IMR-90 (cell line): ENCODE data around the gene SPINK4. TPM values are rescaled to one million over a fixed set of nuclear protein-coding genes. Genes with fewer than 3 reads are reported as not detected.

Experiments used
- ATAC-seq: fragments of 200-7000 bp; cut with Tn5 transposase; 2 replicates; pipeline ENCODE4 v1.9.1; 2020; ENCODE audit warnings: low read depth, mild to moderate bottlenecking, moderate library complexity
- BruUV-seq: library from RNA; stranded (reverse); fragments of 400-500 nt; replicated peaks from 2 replicates; lab custom pipeline; 2021; lab: Mats Ljungman, UMichigan
- CTCF ChIA-PET: fragments of 300-600 bp; formaldehyde crosslinking; extraction: SDS; loops from one replicate; lab custom pipeline; 2021; ENCODE audit warnings: antibody characterized with exemption; lab: Yijun Ruan, JAX
- POLR2A ChIA-PET: fragments of 300-600 bp; sonication (Branson Sonifier 250); formaldehyde crosslinking; loops from one replicate; lab custom pipeline; 2022; ENCODE audit warnings: antibody characterized with exemption; ENCODE audit not compliant: unreplicated experiment; lab: Charles Lee
- DNase-seq: peaks from one replicate; pipeline ENCODE4 v3.0.0; 2013
- H2AFZ ChIP-seq: replicated peaks from 2 replicates; pipeline ENCODE3; 2013; ENCODE audit warnings: low read length, mild to moderate bottlenecking; ENCODE audit not compliant: poor library complexity
- H2AK5ac ChIP-seq: 2 replicates; pipeline ENCODE4 v1.6.1; 2013; ENCODE audit warnings: low read depth, low read length, inconsistent platforms
- H2AK9ac ChIP-seq: replicated peaks from 2 replicates; pipeline ENCODE3; 2013; ENCODE audit warnings: mild to moderate bottlenecking, low read depth, low read length, moderate library complexity; ENCODE audit not compliant: poor library complexity
- H2BK120ac ChIP-seq: 2 replicates; pipeline ENCODE4 v1.6.1; 2013; ENCODE audit warnings: low read depth, low read length, inconsistent platforms
- H2BK15ac ChIP-seq: 3 replicates; pipeline ENCODE4 v1.6.1; 2013; ENCODE audit warnings: low read depth, low read length, inconsistent platforms
- H2BK20ac ChIP-seq: 2 replicates; pipeline ENCODE4 v1.6.1; 2013; ENCODE audit warnings: low read depth, mild to moderate bottlenecking, inconsistent platforms, low read length, moderate library complexity
- H2BK5ac ChIP-seq: 2 replicates; pipeline ENCODE4 v1.6.1; 2013; ENCODE audit warnings: mild to moderate bottlenecking, low read depth, low read length, inconsistent platforms; ENCODE audit not compliant: poor library complexity, severe bottlenecking
- H3K14ac ChIP-seq: replicated peaks from 2 replicates; pipeline ENCODE4 v1.6.1; 2013; ENCODE audit warnings: low read depth, low read length, inconsistent platforms
- H3K18ac ChIP-seq: 2 replicates; pipeline ENCODE4 v1.6.1; 2013; ENCODE audit warnings: low read depth, low read length, control low read depth
- H3K23ac ChIP-seq: 2 replicates; pipeline ENCODE4 v1.6.1; 2013; ENCODE audit warnings: low read depth, low read length, inconsistent platforms
- H3K27ac ChIP-seq: 2 replicates; pipeline ENCODE4 v1.5.1; 2013; ENCODE audit warnings: mild to moderate bottlenecking, control low read depth, low read length; ENCODE audit not compliant: insufficient read depth
- H3K27me3 ChIP-seq: 2 replicates; pipeline ENCODE4 v1.6.1; 2013; ENCODE audit warnings: low read length; ENCODE audit not compliant: control insufficient read depth, insufficient read depth
- H3K36me3 ChIP-seq: 2 replicates; pipeline ENCODE4 v1.6.1; 2013; ENCODE audit warnings: low read length, mixed read lengths; ENCODE audit not compliant: control insufficient read depth, insufficient read depth
- H3K4ac ChIP-seq: 2 replicates; pipeline ENCODE4 v1.6.1; 2013; ENCODE audit warnings: low read depth, low read length, inconsistent platforms
- H3K4me1 ChIP-seq: 2 replicates; pipeline ENCODE4 v1.6.1; 2013; ENCODE audit warnings: low read length, mixed read lengths; ENCODE audit not compliant: control insufficient read depth, insufficient read depth
- H3K4me2 ChIP-seq: 2 replicates; pipeline ENCODE4 v1.6.1; 2013; ENCODE audit warnings: low read depth, mild to moderate bottlenecking, control low read depth, low read length, moderate library complexity
- H3K4me3 ChIP-seq: 2 replicates; pipeline ENCODE4 v1.5.1; 2013; ENCODE audit warnings: low read depth, mild to moderate bottlenecking, control low read depth, low read length, moderate library complexity; ENCODE audit not compliant: insufficient read depth
- H3K56ac ChIP-seq: 2 replicates; pipeline ENCODE4 v1.6.1; 2013; ENCODE audit warnings: low read length, inconsistent platforms; ENCODE audit not compliant: insufficient read depth; ENCODE audit errors: extremely low read depth
- H3K79me1 ChIP-seq, 2 experiments: 2 replicates each; pipeline ENCODE4 v1.6.1; 2013; ENCODE audit warnings: low read length in 2 of 2, inconsistent platforms in 1 of 2, low read depth in 1 of 2
- H3K9ac ChIP-seq: 2 replicates; pipeline ENCODE4 v1.6.1; 2013; ENCODE audit warnings: low read depth, low read length, control low read depth
- H3K9me1 ChIP-seq: 2 replicates; pipeline ENCODE4 v1.6.1; 2013; ENCODE audit warnings: low read length, inconsistent platforms; ENCODE audit not compliant: insufficient read depth
- H3K9me3 ChIP-seq: 2 replicates; pipeline ENCODE4 v1.6.1; 2013; ENCODE audit warnings: low read length; ENCODE audit not compliant: control insufficient read depth, insufficient read depth
- H4K20me1 ChIP-seq: 2 replicates; pipeline ENCODE4 v1.6.1; 2013; ENCODE audit warnings: low read length, inconsistent platforms; ENCODE audit not compliant: insufficient read depth
- H4K5ac ChIP-seq: 2 replicates; pipeline ENCODE4 v1.6.1; 2013; ENCODE audit warnings: mild to moderate bottlenecking, low read depth, low read length, control low read depth
- H4K8ac ChIP-seq, 2 experiments: 2 replicates each; pipeline ENCODE4 v1.6.1; 2013; ENCODE audit warnings: low read depth in 2 of 2, low read length in 2 of 2, control low read depth in 1 of 2, inconsistent platforms in 1 of 2
- H4K91ac ChIP-seq: 2 replicates; pipeline ENCODE4 v1.6.1; 2013; ENCODE audit warnings: low read depth, low read length, inconsistent platforms; ENCODE audit not compliant: insufficient read depth
- BHLHE40 ChIP-seq: fragments of 150-350 bp; IDR thresholded peaks from 2 replicates; pipeline ENCODE4 v1.6.1; 2016; ENCODE audit warnings: mild to moderate bottlenecking, low read depth, low read length
- CEBPB ChIP-seq: IDR thresholded peaks from 2 replicates; pipeline ENCODE4 v1.6.1; 2012; ENCODE audit warnings: low read depth, low read length, improper control_type of control experiment
- CHD1 ChIP-seq: IDR thresholded peaks from 2 replicates; pipeline ENCODE4 v1.6.1; 2012; ENCODE audit warnings: low read depth, low read length, improper control_type of control experiment
- FOS ChIP-seq: fragments of 150-350 bp; IDR thresholded peaks from 2 replicates; pipeline ENCODE4 v1.6.1; 2016; ENCODE audit warnings: low read depth, low read length
- MAFK ChIP-seq: IDR thresholded peaks from 2 replicates; pipeline ENCODE4 v1.6.1; 2012; ENCODE audit warnings: low read depth, low read length, improper control_type of control experiment
- MAZ ChIP-seq: IDR thresholded peaks from 2 replicates; pipeline ENCODE4 v1.6.1; 2012; ENCODE audit warnings: low read depth, mild to moderate bottlenecking, low read length, improper control_type of control experiment, moderate library complexity, borderline replicate concordance
- RCOR1 ChIP-seq: IDR thresholded peaks from 2 replicates; pipeline ENCODE4 v1.6.1; 2012; ENCODE audit warnings: mild to moderate bottlenecking, low read length, improper control_type of control experiment; ENCODE audit not compliant: insufficient replicate concordance
- RFX5 ChIP-seq: IDR thresholded peaks from 2 replicates; pipeline ENCODE4 v1.8.0; 2012; ENCODE audit warnings: low read depth, mild to moderate bottlenecking, low read length, moderate library complexity
- WGBS, 2 experiments: methylation state at CpG; one replicate each; pipeline versions ENCODE4 v1.1.5 to v1.1.7; 2013; ENCODE audit warnings: missing lambda C conversion rate in 2 of 2; ENCODE audit not compliant: insufficient read length in 1 of 2; ENCODE audit errors: extremely low coverage in 2 of 2; 5-methylcytosine and 5-hydroxymethylcytosine counted together
- dilution Hi-C: fragments of 300-500 bp; cut with HindIII; formaldehyde crosslinking; loops from one replicate; pipeline ENCODE4 v1.14.3; 2018; ENCODE audit warnings: low sequenced_read_pairs; ENCODE audit not compliant: unreplicated experiment
- in situ Hi-C: fragments of 300-500 bp; cut with MboI; formaldehyde crosslinking; loops from 3 replicates; pipeline ENCODE4 v1.14.3; 2019; ENCODE audit warnings: low sequenced_read_pairs, inconsistent platforms, mixed read lengths
- intact Hi-C: fragments of 100-400 bp; cut with micrococcal nuclease; formaldehyde crosslinking; loops from 2 replicates; pipeline ENCODE4 v1.10.0; 2022
- polyA plus RNA-seq, 3 experiments: library from polyadenylated mRNA; depleted of rRNA; stranded (reverse); fragments of >200 nt; gene quantifications; 2 replicates each; pipeline ENCODE4 v1.2.3, GENCODE V29; 2012; ENCODE audit warnings: low replicate concordance in 1 of 3
- total RNA-seq: library from RNA; depleted of rRNA; stranded (reverse); fragments of >200 nt; gene quantifications from 2 replicates; pipeline ENCODE4 v1.2.3, GENCODE V29; 2012
- TF ChIP-seq, protein P1 (sequence below): fragments of 150-350 bp; IDR thresholded peaks from 2 replicates; pipeline ENCODE4 v1.6.1; 2017; ENCODE audit warnings: mild to moderate bottlenecking, antibody characterized with exemption, low read length, low read depth
- TF ChIP-seq, protein P2 (sequence below): fragments of 150-350 bp; IDR thresholded peaks from 2 replicates; pipeline ENCODE4 v1.6.1; 2016; ENCODE audit warnings: low read depth, mild to moderate bottlenecking, low read length, moderate library complexity, borderline replicate concordance

Gene SPINK4
- total and polyA plus RNA-seq, 2 of the 4 experiments (the other 2 are of a cell fraction), result not detected

DNA sequence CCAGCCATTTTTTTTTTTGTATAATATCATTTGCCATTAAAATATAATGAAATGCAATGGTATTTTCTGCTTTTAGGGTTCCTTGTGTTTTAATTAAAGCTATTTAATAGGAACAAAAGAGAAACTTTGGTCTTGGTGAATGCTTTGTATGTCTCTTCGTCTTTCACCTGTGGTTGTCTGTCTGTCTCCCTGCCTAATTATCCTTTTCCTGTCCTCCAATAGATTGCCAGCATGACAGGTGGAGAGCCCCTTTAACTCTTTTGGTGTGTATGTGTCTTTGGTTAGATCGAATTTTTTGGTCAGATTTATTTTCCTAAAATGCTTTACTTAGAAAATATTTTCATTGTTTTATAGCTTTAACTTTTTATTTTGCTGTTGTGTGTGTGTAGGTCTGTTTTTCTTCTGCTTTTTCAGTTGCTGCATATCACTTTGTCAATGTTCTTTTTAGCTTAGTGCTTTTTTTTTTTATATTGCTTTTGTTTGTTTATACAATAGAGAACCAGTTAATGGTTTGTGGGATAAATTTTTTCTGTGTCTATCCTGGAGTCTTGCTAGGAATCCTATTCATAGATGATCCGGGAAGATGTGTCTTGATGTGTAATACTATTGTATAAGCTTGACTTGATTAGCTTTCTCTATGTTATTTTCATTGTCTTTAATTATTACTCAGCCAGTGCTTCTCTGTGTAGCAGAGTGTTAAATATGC lies 33.5 kb downstream of the SPINK4 start:
- no peak overlapping the region for H3K27ac ChIP-seq
- no peaks in the 10 kb centered on the region for H4K20me1 ChIP-seq
- H2BK15ac ChIP-seq, result no peak overlapping the region
- DNase-seq (peak; percentile 59), ATAC-seq (peak; percentile 62)
- no peak overlapping the region for H2BK5ac ChIP-seq
- no peak overlapping the region for H3K4ac ChIP-seq
- TF ChIP-seq CHD1, result no peak
- no peak for TF ChIP-seq FOS
- TF ChIP-seq, protein P1, sequence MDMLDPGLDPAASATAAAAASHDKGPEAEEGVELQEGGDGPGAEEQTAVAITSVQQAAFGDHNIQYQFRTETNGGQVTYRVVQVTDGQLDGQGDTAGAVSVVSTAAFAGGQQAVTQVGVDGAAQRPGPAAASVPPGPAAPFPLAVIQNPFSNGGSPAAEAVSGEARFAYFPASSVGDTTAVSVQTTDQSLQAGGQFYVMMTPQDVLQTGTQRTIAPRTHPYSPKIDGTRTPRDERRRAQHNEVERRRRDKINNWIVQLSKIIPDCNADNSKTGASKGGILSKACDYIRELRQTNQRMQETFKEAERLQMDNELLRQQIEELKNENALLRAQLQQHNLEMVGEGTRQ, result no peak
- TF ChIP-seq RCOR1, result no peak
- TF ChIP-seq, protein P2, sequence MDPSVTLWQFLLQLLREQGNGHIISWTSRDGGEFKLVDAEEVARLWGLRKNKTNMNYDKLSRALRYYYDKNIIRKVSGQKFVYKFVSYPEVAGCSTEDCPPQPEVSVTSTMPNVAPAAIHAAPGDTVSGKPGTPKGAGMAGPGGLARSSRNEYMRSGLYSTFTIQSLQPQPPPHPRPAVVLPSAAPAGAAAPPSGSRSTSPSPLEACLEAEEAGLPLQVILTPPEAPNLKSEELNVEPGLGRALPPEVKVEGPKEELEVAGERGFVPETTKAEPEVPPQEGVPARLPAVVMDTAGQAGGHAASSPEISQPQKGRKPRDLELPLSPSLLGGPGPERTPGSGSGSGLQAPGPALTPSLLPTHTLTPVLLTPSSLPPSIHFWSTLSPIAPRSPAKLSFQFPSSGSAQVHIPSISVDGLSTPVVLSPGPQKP, result no peak
- no peak for TF ChIP-seq MAZ
- TF ChIP-seq RFX5, result no peak
- TF ChIP-seq MAFK, result no peak
- no peak for TF ChIP-seq CEBPB
- TF ChIP-seq BHLHE40, result no peak
- peaks cover 5% of the 10 kb centered on the region for H3K4me1 ChIP-seq
- no peaks in the 10 kb centered on the region for H3K9me3 ChIP-seq
- dilution Hi-C loops (no loop called here), in situ Hi-C loops (no loop called here), intact Hi-C loops (no loop called here)
- H4K5ac ChIP-seq, result no peak overlapping the region
- no peak overlapping the region for H2AK5ac ChIP-seq
- WGBS, 2 experiments, result no CpG with 5 or more reads among the region's 3 CpGs
- H3K36me3 ChIP-seq, result peaks cover 50% of the 10 kb centered on the region
- no peak overlapping the region for H3K4me2 ChIP-seq
- H2AK9ac ChIP-seq, result no peak overlapping the region
- H3K79me1 ChIP-seq, result peaks cover 13 to 21% of the 10 kb centered on the region in 2 experiments; a peak in 3 of 4 replicates
- H3K18ac ChIP-seq, result no peak overlapping the region
- no peak overlapping the region for H4K91ac ChIP-seq
- no peak overlapping the region for H3K56ac ChIP-seq
- H3K27me3 ChIP-seq, result no peaks in the 10 kb centered on the region
- no TSS peak for BruUV-seq
- H2BK20ac ChIP-seq, result no peak overlapping the region
- H2AFZ ChIP-seq, result no peak overlapping the region
- no peak overlapping the region for H4K8ac ChIP-seq
- H3K14ac ChIP-seq, result no peak overlapping the region
- no peak overlapping the region for H3K9ac ChIP-seq
- ChIA-PET POLR2A (interaction anchor here (0.5 to 0.9 kb wide), 4 partner anchors 9 to 85 kb away, joined by 3 to 5 read pairs (median 3); partner anchors contain the start of genes BAG1 and CHMP5), CTCF (interaction anchor here (0.6 to 1.1 kb wide), 5 partner anchors 10 to 346 kb away, joined by 3 to 5 read pairs (median 4); no protein-coding TSS in a partner anchor)
- no peak overlapping the region for H3K4me3 ChIP-seq
- H3K9me1 ChIP-seq, result peaks cover 2% of the 10 kb centered on the region; the same call in 1 of the 2 replicates
- H2BK120ac ChIP-seq, result no peak overlapping the region
- no peak overlapping the region for H3K23ac ChIP-seq
